HG02970 (cell line): ENCODE results near the gene FARSA.
"Not testable (repeated sequence)": the region's sequence is repeated elsewhere in the genome, so short reads cannot be mapped to it uniquely, and the experiment has no call there.

Source experiments
- ATAC-seq: cut with Tn5 transposase; IDR thresholded peaks from one replicate; pipeline ENCODE4 v1.9.1; 2021; ENCODE audit warnings: mild to moderate bottlenecking, moderate library complexity, moderate number of reproducible peaks; ENCODE audit not compliant: unreplicated experiment, low FRiP score

The FARSA gene

GRCh38 chr19:12933287-12934072 is at the start of gene FARSA:
TSS of gene FARSA (minus strand) at chr19:12933711. CDS start at chr19:12933696, 15 bp downstream.
- ATAC-seq, result peak; percentile 38

DNA sequence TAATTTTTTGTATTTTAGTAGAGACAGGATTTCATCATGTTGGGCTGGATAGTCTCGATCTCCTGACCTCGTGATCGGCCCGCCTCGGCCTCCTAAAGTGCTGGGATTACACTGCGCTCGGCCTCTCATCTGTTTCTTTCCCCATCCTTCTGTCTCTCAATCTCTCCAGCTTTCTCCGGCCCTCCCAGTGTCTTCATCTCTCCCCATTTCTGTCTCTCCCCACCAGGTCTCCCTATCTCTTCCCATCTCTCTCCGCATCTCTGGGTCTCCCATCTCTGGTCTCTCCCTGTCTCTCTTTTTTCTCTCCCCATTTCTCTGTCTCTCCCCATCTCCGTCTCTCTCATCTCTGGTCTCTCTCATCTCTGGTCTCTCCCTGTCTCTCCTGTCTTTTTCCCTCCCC is 49.6 kb upstream of the FARSA start:
- no peak for ATAC-seq

DNA sequence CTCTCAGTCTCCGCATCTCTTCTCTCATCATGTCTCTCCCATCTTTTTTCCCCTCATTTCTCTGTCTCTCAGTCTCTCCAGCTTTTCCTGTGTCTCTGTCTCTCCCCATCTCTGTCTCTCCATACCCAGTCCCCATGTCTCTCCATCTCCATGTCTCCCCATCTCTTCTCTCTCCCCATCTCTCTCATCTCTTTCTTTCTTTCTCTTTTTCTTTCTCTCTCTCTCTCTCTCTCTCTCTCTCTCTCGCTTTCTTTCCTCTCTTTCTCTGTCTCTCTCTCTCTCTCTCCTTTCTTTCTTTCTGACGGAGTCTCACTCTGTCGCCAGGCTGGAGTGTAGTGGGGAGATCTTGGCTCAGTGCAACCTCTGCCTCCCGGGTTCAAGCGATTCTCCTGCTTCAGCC is 49.1 kb upstream of the FARSA start:
- ATAC-seq, result no peak

DNA sequence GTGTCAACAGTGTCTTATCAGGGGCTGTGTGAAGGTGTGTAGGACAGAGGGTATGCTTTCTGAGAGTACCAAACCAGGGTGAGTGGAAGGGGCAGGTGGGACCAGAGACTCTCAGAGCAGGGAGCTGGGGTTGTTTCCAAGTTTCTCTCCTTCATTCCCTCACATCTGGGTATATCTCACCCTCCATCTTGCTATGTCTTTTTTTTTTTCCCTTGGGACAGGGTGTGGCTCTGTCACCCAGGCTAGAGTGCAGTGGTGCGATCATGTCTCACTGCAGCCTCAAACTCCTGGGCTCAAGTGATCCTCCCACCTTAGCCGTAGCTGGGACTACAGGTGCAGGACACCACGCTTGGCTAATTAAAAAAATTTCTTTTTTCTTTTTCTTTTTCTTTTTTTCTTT is 46.5 kb upstream of the FARSA start:
- no peak for ATAC-seq

DNA sequence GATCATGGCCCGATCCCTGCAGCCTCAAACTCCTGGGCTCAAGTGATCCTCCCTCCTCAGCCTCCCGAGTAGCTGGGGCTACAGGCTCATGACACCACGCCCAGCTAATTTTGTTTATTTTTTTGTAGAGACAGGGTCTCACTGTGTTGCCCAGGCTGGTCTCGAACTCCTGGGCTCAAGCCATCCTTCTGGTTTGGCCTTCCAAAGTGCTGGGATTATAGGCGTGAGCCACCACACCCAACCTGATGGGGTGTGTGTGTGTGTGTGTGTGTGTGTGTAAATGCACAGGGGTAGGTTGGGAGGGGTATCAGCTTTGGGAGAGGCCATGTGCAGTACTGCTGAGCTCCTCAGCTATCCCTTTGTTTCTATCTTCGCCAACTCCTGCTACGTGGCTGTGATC is 42.6 kb upstream of the FARSA start:
- not testable (repeated sequence) for ATAC-seq

GRCh38 chr19:12975221-12975741 is 41.8 kb upstream of the FARSA start:
- no peak for ATAC-seq

DNA sequence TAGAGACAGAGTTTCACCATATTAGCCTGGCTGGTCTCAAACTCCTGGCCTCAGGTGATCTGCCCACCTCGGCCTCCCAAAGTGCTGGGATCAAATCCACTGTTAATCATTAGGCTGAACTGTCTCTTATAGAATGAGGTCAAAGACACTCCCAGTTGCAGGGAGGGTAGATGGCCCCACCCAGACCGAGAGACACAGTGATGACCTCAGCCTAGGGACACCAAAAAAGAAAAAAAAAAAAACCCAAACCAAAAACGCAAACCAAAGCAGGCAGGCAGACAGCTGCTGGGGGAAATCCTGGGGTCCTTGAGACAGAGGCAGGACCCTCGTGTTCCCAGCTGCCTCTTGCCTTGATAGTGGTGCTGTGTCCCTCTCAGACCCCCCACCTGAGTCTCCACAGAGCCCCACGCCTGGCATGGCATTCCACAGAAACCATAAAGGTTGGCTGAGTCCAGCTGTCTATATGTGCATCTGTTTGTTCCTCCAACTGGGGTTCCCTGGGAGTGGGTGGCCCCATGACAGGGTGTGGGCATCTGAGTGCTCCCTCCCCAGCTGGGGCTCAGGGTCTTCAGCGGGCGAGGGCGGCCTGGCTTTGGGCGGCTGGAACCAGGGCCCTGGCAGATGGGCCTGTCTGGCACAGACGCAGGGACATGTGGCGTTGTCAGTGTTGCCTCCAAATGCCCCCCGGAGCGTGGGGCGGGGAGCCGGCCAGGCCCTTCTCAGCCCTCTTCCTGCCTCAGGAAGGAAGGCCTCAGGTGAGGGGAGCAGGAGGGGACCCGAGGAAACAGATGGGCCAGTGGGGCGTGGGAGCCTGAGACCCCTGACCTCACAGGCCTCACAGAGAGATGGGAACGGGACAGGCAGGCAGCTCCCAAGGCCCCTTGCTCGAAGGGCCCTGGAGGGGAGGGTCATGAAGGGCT is 41.0 kb upstream of the FARSA start:
- no peak for ATAC-seq

GRCh38 chr19:12973236-12973635 is 39.7 kb upstream of the FARSA start:
- no peak for ATAC-seq

DNA sequence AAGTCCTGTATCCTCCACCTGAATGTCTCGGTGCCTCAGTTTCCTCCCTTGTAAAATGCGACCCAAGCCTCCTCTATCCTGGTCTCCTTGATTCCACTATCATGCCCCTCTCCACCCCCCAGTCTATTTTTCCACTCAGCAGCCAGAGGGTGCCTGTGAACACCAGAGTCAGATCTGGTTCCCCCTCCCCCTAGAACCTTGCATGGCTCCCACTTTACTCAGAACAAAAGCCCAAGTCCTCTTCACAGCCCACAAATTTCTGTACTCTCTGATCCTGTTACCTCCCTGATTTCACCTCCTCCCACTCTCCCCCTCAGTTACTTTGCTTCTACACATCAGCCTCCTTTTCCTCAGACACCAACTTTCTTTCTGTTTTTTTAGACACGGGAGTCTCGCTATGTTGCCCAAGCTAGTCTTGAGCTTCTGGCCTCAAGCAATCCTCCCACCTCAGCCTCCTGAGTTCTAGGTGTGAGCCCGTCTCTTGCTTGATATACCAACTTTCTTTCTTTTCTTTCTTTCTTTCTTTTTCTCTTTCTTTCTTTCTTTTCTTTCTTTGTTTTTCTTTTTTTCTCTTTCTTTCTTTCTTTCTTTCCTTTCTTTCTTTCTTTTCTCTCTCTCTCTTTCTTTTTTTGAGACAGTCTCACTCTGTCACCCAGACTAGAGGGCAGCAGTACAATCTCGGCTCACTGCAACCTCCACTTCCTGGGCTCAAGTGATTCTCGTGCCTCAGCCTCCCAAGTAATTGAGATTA is 36.7 kb upstream of the FARSA start:
- no peak for ATAC-seq

- ATAC-seq, result no peak
Measured at GRCh38 chr19:12969292-12969988, 35.9 kb upstream of the FARSA start, which contains the start of gene DAND5. TSS of gene DAND5 (plus strand) at chr19:12969576. CDS start at chr19:12969661, 85 bp downstream.

- ATAC-seq, result no peak
Measured at GRCh38 chr19:12967907-12968306, 34.4 kb upstream of the FARSA start.

- ATAC-seq, result no peak
Measured at GRCh38 chr19:12965812-12966135, 32.3 kb upstream of the FARSA start.

DNA sequence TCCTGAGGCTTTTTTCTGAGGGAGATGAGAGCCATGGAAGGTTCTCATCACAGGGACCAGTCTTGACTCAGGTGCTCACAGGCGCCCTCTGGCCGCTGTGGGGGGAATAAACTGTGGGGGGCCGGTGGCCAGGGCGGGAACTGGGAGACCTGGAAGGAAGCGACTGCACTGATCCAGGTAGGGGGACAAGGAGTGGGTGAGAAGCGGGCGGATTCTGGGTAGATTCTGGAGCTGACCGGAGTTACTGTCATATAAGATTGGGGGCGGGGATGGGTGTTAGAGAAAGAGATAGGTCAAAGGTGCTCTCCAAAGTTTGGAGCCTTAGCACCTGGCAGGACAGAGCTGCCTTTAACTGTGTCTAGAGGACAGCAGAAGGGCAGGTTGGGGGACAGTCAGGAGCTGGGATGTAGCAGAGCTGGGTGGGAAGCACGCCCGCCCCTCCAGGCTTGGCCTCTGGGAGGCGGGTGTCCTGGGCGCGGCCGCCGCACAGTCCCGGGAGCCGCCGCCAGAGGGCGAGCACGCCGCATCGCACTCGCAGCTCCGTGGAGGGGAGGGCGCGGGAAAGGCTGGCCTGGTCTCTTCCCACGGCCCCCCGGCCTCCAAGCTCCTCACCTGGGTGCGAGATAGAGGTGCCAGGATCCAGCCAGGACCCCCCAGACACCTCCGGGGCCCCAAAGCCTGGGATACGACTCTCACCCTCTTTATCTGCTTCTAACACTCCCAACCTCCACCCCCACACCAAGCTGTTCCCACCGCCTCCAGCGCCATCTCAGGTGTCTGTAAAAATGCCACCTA is 31.7 kb upstream of the FARSA start:
- ATAC-seq, result peak; percentile 77

DNA sequence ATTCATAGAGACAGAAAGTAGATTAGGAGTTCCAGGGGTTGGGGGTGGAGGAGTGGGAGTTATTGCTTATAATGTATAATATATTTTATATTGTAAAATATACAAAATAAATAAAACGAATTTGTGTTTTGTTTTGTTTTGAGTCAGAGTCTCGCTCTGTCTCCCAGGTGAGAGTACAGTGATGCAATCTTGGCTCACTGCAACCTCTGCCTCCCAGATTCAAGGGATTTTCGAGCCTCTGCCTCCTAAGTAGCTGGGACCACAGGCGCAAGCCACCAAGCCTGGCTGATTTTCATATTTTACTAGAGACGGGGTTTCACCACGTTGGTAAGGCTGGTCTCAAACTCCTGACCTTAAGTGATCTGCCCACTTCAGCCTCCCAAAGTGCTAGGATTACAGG is 26.0 kb upstream of the FARSA start:
- ATAC-seq, result no peak

DNA sequence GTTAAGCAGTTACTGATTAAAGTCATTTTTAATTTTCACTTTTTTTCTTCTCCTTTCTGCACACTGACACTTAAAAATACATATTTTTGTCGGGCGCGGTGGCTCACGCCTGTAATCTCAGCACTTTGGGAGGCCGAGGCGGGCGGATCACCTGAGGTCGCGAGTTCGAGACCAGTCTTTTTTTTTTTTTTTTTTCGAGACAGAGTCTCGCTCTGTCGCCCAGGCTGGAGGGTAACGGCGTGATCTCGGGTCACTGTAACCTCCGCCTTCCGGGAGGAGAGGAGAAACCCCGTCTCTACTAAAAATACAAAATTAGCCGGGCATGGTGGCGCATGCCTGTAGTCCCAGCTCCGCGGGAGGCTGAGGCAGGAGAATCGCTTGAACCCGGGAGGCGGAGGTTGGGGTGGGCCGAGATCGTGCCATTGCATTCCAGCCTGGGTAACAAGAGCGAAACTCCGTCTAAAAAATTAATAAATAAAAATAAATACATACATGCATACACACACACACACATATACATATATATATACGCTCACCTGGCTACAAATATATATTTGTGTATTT is 24.0 kb upstream of the FARSA start:
- not testable (repeated sequence) for ATAC-seq

DNA sequence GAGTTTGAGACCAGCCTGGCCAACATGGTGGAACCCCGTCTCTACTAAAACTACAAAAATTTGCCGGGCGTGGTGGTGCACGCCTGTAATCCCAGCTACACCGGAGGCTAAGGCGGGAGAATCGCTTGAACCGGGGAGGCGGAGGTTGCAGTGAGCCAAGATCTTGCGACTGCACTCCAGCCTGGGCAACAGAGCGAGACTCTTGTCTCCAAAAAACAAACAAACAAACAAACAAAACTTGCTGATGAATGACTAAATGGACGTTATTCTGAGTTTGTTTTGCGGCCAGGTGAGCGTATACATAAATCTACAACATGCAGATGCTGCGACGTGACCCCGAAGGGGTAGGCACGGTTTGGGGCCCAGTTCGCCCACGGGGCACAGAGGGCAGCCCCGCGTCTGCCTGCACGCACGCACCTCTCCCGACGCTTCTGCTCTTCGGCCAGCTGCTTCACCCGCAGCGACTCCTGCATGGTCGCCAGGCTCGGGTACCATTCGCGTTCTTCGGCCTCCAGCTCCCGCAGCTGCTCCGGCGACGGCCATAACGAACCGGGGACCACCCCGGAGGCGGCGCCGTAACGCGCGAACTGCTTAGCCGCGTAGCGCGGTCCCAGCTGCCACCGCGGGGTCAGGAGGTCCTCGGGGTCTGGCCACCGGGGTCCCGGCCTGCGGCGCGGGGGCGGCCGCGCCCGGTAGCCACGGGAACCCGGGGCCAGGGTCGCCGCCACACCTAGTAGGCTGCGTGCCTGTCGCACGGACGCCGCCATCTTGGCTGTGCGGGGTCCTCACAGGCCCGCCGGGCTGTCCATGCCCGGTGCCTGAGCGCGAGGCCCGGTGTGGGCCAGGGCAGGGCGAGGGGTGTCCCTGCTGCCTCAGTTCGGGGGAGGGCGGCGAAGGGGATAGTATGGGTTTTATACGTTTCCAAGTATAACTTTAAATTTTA is 23.2 kb upstream of the FARSA start, which contains the start of gene GADD45GIP1:
Gene GADD45GIP1, minus strand, starts transcription at position 778 of the 943 bp plus-strand sequence. Its CDS starts 11 bp downstream, at position 767.
- peak; percentile 68 for ATAC-seq

DNA sequence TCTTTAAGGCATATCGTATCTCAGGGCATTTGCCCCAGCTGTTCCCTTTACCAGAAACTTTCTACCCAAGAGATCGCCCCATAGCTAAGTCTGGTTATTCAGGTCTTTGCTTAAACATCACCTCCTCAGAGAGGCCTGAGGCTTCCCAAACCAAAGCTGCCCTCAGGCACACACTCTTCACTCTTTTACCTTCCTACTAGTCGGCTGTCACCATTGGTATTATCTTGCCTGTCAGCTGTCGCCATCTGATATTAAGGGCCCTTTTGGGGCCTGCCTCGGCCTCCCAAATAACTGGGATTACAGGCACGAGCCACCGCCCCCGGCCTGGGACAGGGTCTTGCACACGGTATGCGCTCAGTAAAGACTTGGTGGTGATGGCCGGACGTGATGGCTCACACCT is 22.5 kb upstream of the FARSA start:
- no peak for ATAC-seq

DNA sequence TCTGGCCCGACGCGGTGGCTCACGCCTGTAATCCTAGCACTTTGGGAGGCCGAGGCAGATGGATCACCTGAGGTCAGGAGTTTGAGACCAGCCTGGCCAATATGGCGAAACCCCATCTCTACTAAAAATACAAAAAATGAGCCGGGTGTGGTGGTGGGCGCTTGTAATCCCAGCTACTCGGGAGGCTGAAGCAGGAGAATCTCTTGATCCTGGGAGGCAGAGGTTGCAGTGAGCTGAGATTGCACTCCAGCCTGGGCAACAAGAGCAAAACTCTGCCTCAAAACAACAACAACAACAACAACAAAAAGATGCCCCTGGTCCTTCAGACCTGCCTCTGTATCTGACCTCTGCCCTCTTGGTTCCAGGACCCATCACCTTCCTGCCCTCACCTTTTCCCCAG is 22.1 kb upstream of the FARSA start:
- ATAC-seq, result not testable (repeated sequence)
